NOMO-1 treated with DMSO at 0.1 percent for 48 hours (cell line): ENCODE measurements around the gene DNAJC12.
A peak's percentile ranks its signal among the peaks of the same experiment; 100 is the strongest.
"Not testable (repeated sequence)": the region's sequence is repeated elsewhere in the genome, so short reads cannot be mapped to it uniquely, and the experiment has no call there.

ENCODE experiments used
- DNase-seq: peaks from one replicate; lab custom pipeline; 2025; ENCODE audit not compliant: unreplicated experiment; lab: John Stamatoyannopoulos, UW

The DNAJC12 gene

GRCh38 chr10:67793313-67793712 is 44.7 kb downstream of the DNAJC12 start:
- DNase-seq = no peak

- DNase-seq = no peak
Measured at GRCh38 chr10:67792653-67793052, 45.3 kb downstream of the DNAJC12 start.

GRCh38 chr10:67790534-67791408 is 47.2 kb downstream of the DNAJC12 start:
- DNase-seq = peak; percentile 56

GRCh38 chr10:67789769-67790168 is 48.2 kb downstream of the DNAJC12 start:
- no peak for DNase-seq

- DNase-seq = peak; percentile 78
Measured at GRCh38 chr10:67788028-67788886, 49.7 kb downstream of the DNAJC12 start.

GRCh38 chr10:67785098-67785497 is 52.9 kb downstream of the DNAJC12 start:
- peak; percentile 21 for DNase-seq

GRCh38 chr10:67784474-67784873 is 53.5 kb downstream of the DNAJC12 start:
- peak; percentile 56 for DNase-seq

- DNase-seq = peak; percentile 70
Measured at GRCh38 chr10:67783606-67784294, 54.2 kb downstream of the DNAJC12 start.

GRCh38 chr10:67782530-67782929 is 55.5 kb downstream of the DNAJC12 start:
- no peak for DNase-seq

GRCh38 chr10:67780759-67781538 is 57.0 kb downstream of the DNAJC12 start:
- no peak for DNase-seq

GRCh38 chr10:67780204-67780621 is 57.8 kb downstream of the DNAJC12 start:
- not testable (repeated sequence) for DNase-seq

GRCh38 chr10:67779465-67780203 is 58.4 kb downstream of the DNAJC12 start:
- peak; percentile 89 for DNase-seq

- no peak for DNase-seq
Measured at GRCh38 chr10:67776371-67776770, 61.6 kb downstream of the DNAJC12 start.

GRCh38 chr10:67775279-67775678 is 62.7 kb downstream of the DNAJC12 start:
- no peak for DNase-seq

- peak; percentile 97 for DNase-seq
Measured at GRCh38 chr10:67772894-67773511, 65.0 kb downstream of the DNAJC12 start.

GRCh38 chr10:67772151-67772550 is 65.8 kb downstream of the DNAJC12 start:
- no peak for DNase-seq

- no peak for DNase-seq
Measured at GRCh38 chr10:67771200-67771599, 66.8 kb downstream of the DNAJC12 start.

GRCh38 chr10:67770537-67770936 is 67.5 kb downstream of the DNAJC12 start:
- DNase-seq = peak; percentile 86

GRCh38 chr10:67767244-67767643 is 70.7 kb downstream of the DNAJC12 start:
- no peak for DNase-seq
